ENCODE measurements around the gene FOXP1.

GRCh38 chr3:71323558-71323957 is 260.0 kb downstream of the FOXP1 start:
- TF ChIP-seq ARNTL (CRISPR knock-in tag; IDR thresholded peaks at IDR 0.05; ENCODE audit: borderline replicate concordance, low read depth) (no peak), ZFP30 (CRISPR knock-in tag; IDR thresholded peaks at IDR 0.05) (no peak), PPARA (CRISPR knock-in tag; IDR thresholded peaks at IDR 0.05; ENCODE audit: borderline replicate concordance) (no peak)

Measured in SK-N-SH treated with all-trans-retinoic acid at 6 μM for 48 hours (cell line).